Eye (tissue), 1 donor: ENCODE results near the gene CTDNEP1.

Source experiments
- DNase-seq: peaks from one replicate; pipeline ENCODE4 v3.0.0-alpha.2; 2015

The CTDNEP1 gene

GRCh38 chr17:7226721-7227710, 24.5 kb downstream of the CTDNEP1 start:
- DNase-seq, result no peak

GRCh38 chr17:7225711-7226331, 25.7 kb downstream of the CTDNEP1 start:
- no peak for DNase-seq

- DNase-seq, result no peak
Observed at GRCh38 chr17:7224661-7225111, 26.8 kb downstream of the CTDNEP1 start.

- DNase-seq, result no peak
Observed at GRCh38 chr17:7224110-7224509, 27.4 kb downstream of the CTDNEP1 start.

- DNase-seq, result no peak
Observed at GRCh38 chr17:7223375-7223774, 28.2 kb downstream of the CTDNEP1 start.

GRCh38 chr17:7222972-7223292, 28.6 kb downstream of the CTDNEP1 start:
- DNase-seq, result no peak

GRCh38 chr17:7222093-7222971, 29.2 kb downstream of the CTDNEP1 start:
- DNase-seq, result no peak

- no peak for DNase-seq
Observed at GRCh38 chr17:7221278-7222092, 30.0 kb downstream of the CTDNEP1 start.

GRCh38 chr17:7220593-7221277, 30.8 kb downstream of the CTDNEP1 start:
- DNase-seq, result peak; percentile 59

GRCh38 chr17:7219812-7220592, 31.5 kb downstream of the CTDNEP1 start, which contains the start of the genes ACADVL and DLG4:
TSS of gene ACADVL (plus strand) at chr17:7219938. CDS start at chr17:7219985, 47 bp downstream.
TSS of gene DLG4 (minus strand) at chr17:7219836.
- DNase-seq, result peak; percentile 94

- no peak for DNase-seq
Observed at GRCh38 chr17:7219229-7219811, 32.2 kb downstream of the CTDNEP1 start.

- peak; percentile 38 for DNase-seq
Observed at GRCh38 chr17:7218758-7219157, 32.8 kb downstream of the CTDNEP1 start.

GRCh38 chr17:7218166-7218565, 33.4 kb downstream of the CTDNEP1 start:
- no peak for DNase-seq

GRCh38 chr17:7217113-7217987, 34.2 kb downstream of the CTDNEP1 start:
- peak; percentile 93 for DNase-seq

GRCh38 chr17:7216242-7217112, 35.1 kb downstream of the CTDNEP1 start:
- no peak for DNase-seq

GRCh38 chr17:7215652-7216180, 35.8 kb downstream of the CTDNEP1 start:
- DNase-seq, result no peak

- DNase-seq, result no peak
Observed at GRCh38 chr17:7215136-7215638, 36.3 kb downstream of the CTDNEP1 start.
